Vagina (tissue), 2 donors: ENCODE measurements around the gene IQCM.

Experiments used
- CTCF ChIP-seq, 3 experiments: fragments of 450-650 bp in 2 of 3; fragments of 200-600 bp in 1 of 3; sonication (generic) in 1 of 3; IDR thresholded peaks; one replicate each; pipeline ENCODE4 v1.5.1; 2017 to 2019; ENCODE audit warnings: antibody characterized with exemption in 3 of 3, mild to moderate bottlenecking in 2 of 3, moderate library complexity in 2 of 3
- POLR2AphosphoS5 ChIP-seq, 2 donors: sonication (generic); formaldehyde crosslinking; IDR thresholded peaks; one replicate each; pipeline ENCODE4 v1.9.0; 2017; ENCODE audit warnings: antibody characterized with exemption in 2 of 2, mild to moderate bottlenecking in 2 of 2, low read depth in 1 of 2; ENCODE audit not compliant: insufficient read depth in 1 of 2

- TF ChIP-seq CTCF (IDR thresholded peaks at IDR 0.05) (no peak), POLR2AphosphoS5 (IDR thresholded peaks at IDR 0.05; ENCODE audit: insufficient read depth in 1 of 2, low read depth in 1 of 2) (no peak)
These were observed 468.5 kb downstream of the IQCM start for GRCh38 chr4:149347139-149347538.
